Measurements from ENCODE around the gene COQ10A. TPM values are rescaled to one million over a fixed set of nuclear protein-coding genes. Genes with fewer than 3 reads are reported as not detected.

Gene COQ10A
- polyA plus RNA-seq, 1 donor (not counting 4 experiments of a cell fraction or from before 2014, with no cell fraction given), result 11.6 TPM

DNA sequence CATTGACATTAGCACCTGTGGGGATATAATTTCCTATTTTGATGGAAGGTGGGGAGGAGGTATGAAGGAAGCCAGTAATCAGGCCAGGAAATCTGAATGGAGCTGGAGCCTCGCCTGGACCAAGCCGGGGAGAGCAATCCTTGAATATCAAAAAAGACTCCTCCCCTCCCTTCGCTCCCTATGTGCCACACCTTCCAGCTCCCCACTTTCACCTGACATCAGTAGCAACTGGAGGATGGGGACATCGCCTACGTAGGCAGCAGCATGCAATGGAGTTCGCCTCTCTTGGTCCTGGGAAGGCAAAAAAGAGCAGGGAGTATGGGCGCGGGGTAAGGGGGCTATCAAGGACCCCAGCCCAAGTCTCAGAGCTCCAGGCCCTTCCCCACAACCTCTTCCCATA is 9.7 kb upstream of the COQ10A start:
- Histone ChIP-seq H3K4me1 (ENCODE audit: control insufficient read depth, extremely low read depth, insufficient read depth, low read length) (peaks cover 33% of the 10 kb centered on the region), H3K9me3 (ENCODE audit: control insufficient read depth, low read depth, low read length) (no peaks in the 10 kb centered on the region), H3K4me3 (ENCODE audit: control insufficient read depth in 2 of 3, extremely low read depth in 1 of 3, insufficient read depth in 2 of 3, low read depth in 1 of 3, low read length in 3 of 3) (peak overlapping the region; percentile 75 to 93 (median 90)), H3K36me3 (ENCODE audit: control insufficient read depth in 2 of 2, extremely low read depth in 1 of 2, insufficient read depth in 2 of 2, low read length in 2 of 2) (peaks cover 36 to 38% of the 10 kb centered on the region in 2 experiments), H3K9ac (ENCODE audit: control insufficient read depth, extremely low read depth, insufficient read depth, low read length) (peak overlapping the region; percentile 77), H3K27me3 (ENCODE audit: control insufficient read depth, extremely low read depth, insufficient read depth, low read length) (no peaks in the 10 kb centered on the region), H3K27ac (ENCODE audit: control insufficient read depth, insufficient read depth, low read length) (peak overlapping the region; percentile 79), H3K9me1 (ENCODE audit: control insufficient read depth, extremely low read depth, insufficient read depth, low read length) (peaks cover 3% of the 10 kb centered on the region), H2AFZ (ENCODE audit: control insufficient read depth, low read length) (no peak overlapping the region), H3K4me2 (ENCODE audit: control insufficient read depth, extremely low read depth, insufficient read depth, low read depth, low read length) (peak overlapping the region; percentile 65), H3K79me2 (ENCODE audit: control insufficient read depth, insufficient read depth, low read length) (peaks cover 51% of the 10 kb centered on the region), H4K20me1 (ENCODE audit: control insufficient read depth, extremely low read depth, insufficient read depth, low read length) (no peaks in the 10 kb centered on the region)
- no peak for TF ChIP-seq EZH2 (IDR thresholded peaks at IDR 0.05; ENCODE audit: low read length)
- TF ChIP-seq, protein P1, sequence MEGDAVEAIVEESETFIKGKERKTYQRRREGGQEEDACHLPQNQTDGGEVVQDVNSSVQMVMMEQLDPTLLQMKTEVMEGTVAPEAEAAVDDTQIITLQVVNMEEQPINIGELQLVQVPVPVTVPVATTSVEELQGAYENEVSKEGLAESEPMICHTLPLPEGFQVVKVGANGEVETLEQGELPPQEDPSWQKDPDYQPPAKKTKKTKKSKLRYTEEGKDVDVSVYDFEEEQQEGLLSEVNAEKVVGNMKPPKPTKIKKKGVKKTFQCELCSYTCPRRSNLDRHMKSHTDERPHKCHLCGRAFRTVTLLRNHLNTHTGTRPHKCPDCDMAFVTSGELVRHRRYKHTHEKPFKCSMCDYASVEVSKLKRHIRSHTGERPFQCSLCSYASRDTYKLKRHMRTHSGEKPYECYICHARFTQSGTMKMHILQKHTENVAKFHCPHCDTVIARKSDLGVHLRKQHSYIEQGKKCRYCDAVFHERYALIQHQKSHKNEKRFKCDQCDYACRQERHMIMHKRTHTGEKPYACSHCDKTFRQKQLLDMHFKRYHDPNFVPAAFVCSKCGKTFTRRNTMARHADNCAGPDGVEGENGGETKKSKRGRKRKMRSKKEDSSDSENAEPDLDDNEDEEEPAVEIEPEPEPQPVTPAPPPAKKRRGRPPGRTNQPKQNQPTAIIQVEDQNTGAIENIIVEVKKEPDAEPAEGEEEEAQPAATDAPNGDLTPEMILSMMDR (optimal IDR thresholded peaks at IDR 0.05 in 1 of 3, IDR thresholded peaks at IDR 0.05 in 1 of 3, conservative IDR thresholded peaks at IDR 0.05 in 1 of 3; ENCODE audit: extremely low read depth in 1 of 3, insufficient read depth in 2 of 3, low read length in 3 of 3), result no peak
- FAIRE-seq (no peak), DNase-seq (ENCODE audit: low read depth, low spot score) (no peak)
- dilution Hi-C loops (cut with MboI; ENCODE audit: extremely low pct_ligation_motif_present, low sequenced_read_pairs), result no loop called here

DNA sequence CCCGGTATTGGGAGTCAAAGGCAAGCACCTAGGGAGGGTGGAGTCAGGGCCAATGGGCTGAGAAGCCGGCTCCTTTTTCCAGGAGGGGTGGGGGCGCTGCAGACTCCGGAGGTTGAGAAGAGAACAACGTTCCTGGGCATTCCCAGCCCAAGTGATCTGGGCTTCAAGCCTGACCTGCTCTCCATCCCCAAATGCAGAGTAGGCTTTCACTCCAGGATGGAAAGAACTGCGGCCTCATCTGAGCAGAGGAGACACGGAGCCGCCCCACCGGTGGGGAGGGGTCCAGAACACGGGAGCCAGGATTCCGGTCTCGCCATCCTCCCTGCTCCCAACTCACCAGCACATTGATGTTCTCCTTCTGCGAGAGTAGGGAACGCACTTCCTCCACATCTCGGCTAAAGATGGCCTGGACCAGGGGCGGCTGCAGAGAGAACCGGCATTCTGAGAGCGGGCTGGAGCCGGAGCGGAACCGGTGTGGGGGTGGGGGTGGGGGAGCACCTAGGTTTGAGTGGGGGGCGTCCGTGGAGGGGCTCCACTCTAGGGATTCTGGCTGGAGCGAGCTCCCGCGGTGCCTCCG is 9.2 kb upstream of the COQ10A start:
- Histone ChIP-seq H3K9ac (ENCODE audit: control insufficient read depth, extremely low read depth, insufficient read depth, low read length) (peak overlapping the region; percentile 77), H3K27ac (ENCODE audit: control insufficient read depth, insufficient read depth, low read length) (peak overlapping the region; percentile 79), H3K4me3 (ENCODE audit: control insufficient read depth in 2 of 3, extremely low read depth in 1 of 3, insufficient read depth in 2 of 3, low read depth in 1 of 3, low read length in 3 of 3) (peak overlapping the region; percentile 75 to 93 (median 90)), H4K20me1 (ENCODE audit: control insufficient read depth, extremely low read depth, insufficient read depth, low read length) (no peaks in the 10 kb centered on the region), H3K4me2 (ENCODE audit: control insufficient read depth, extremely low read depth, insufficient read depth, low read depth, low read length) (peak overlapping the region; percentile 65), H3K36me3 (ENCODE audit: control insufficient read depth in 2 of 2, extremely low read depth in 1 of 2, insufficient read depth in 2 of 2, low read length in 2 of 2) (peaks cover 33% of the 10 kb centered on the region in 2 experiments), H3K9me3 (ENCODE audit: control insufficient read depth, low read depth, low read length) (no peaks in the 10 kb centered on the region), H3K79me2 (ENCODE audit: control insufficient read depth, insufficient read depth, low read length) (peaks cover 48% of the 10 kb centered on the region), H3K9me1 (ENCODE audit: control insufficient read depth, extremely low read depth, insufficient read depth, low read length) (peaks cover 3% of the 10 kb centered on the region), H3K27me3 (ENCODE audit: control insufficient read depth, extremely low read depth, insufficient read depth, low read length) (no peaks in the 10 kb centered on the region), H3K4me1 (ENCODE audit: control insufficient read depth, extremely low read depth, insufficient read depth, low read length) (peaks cover 36% of the 10 kb centered on the region), H2AFZ (ENCODE audit: control insufficient read depth, low read length) (peak overlapping the region; percentile 72)
- FAIRE-seq, result no peak
- DNase-seq (ENCODE audit: low read depth, low spot score), result no peak
- dilution Hi-C loops (cut with MboI; ENCODE audit: extremely low pct_ligation_motif_present, low sequenced_read_pairs), result no loop called here
- TF ChIP-seq, protein P1 (optimal IDR thresholded peaks at IDR 0.05 in 1 of 3, IDR thresholded peaks at IDR 0.05 in 1 of 3, conservative IDR thresholded peaks at IDR 0.05 in 1 of 3; ENCODE audit: extremely low read depth in 1 of 3, insufficient read depth in 2 of 3, low read length in 3 of 3), result peak in 1 of 3 experiments; percentile 32
- TF ChIP-seq EZH2 (IDR thresholded peaks at IDR 0.05; ENCODE audit: low read length), result no peak
